Measurements from ENCODE around the gene DYNC2H1. TPM values are rescaled to one million over a fixed set of nuclear protein-coding genes. Genes with fewer than 3 reads are reported as not detected.

Gene DYNC2H1
- total RNA-seq, 1 experiment from 2014 or later: 12.4 TPM

DNA sequence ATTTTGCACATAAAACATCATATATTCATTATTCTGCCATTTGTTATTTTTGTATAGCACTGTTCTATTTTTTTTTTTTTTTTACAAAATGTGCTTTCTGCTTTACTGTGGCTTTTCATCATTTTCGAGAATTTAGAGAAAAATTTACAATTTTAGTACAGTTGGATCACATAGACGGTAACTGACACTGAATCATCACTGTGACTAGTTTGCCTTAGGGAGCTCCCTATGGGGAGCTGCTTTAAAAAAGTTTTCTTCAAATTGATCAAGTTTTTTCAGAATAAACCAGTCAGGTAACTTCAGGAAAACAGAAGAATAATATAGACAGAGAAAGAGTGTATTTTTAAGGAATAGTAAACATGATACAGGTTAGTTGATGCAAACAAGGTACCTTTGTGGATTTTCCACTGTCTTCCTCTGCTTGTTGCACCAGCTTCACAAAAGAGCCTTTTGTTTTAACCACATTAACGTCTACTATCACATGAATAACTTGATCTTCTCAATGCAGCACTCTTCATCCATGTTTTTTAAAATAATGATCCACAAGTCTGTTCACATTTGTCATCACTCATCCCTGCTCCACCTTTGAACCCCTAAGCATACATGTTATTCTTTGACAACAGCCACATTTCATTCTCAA, 327.0 kb downstream of the DYNC2H1 start:
- no peak overlapping the region for H3K27ac ChIP-seq (ENCODE audit: low read length)
- POLR2A ChIA-PET: no interaction called here
- TF ChIP-seq CTCF (IDR thresholded peaks at IDR 0.05): no peak
- no peak for TF ChIP-seq POLR2AphosphoS5 (IDR thresholded peaks at IDR 0.05; ENCODE audit: low read depth, low read length)
- no peak for TF ChIP-seq TCF7L2 (IDR thresholded peaks at IDR 0.05; ENCODE audit: low read depth, low read length)
- no peak for TF ChIP-seq SIN3A (IDR thresholded peaks at IDR 0.05; ENCODE audit: borderline replicate concordance, insufficient read depth, low read depth, low read length)
- TF ChIP-seq, protein P1, sequence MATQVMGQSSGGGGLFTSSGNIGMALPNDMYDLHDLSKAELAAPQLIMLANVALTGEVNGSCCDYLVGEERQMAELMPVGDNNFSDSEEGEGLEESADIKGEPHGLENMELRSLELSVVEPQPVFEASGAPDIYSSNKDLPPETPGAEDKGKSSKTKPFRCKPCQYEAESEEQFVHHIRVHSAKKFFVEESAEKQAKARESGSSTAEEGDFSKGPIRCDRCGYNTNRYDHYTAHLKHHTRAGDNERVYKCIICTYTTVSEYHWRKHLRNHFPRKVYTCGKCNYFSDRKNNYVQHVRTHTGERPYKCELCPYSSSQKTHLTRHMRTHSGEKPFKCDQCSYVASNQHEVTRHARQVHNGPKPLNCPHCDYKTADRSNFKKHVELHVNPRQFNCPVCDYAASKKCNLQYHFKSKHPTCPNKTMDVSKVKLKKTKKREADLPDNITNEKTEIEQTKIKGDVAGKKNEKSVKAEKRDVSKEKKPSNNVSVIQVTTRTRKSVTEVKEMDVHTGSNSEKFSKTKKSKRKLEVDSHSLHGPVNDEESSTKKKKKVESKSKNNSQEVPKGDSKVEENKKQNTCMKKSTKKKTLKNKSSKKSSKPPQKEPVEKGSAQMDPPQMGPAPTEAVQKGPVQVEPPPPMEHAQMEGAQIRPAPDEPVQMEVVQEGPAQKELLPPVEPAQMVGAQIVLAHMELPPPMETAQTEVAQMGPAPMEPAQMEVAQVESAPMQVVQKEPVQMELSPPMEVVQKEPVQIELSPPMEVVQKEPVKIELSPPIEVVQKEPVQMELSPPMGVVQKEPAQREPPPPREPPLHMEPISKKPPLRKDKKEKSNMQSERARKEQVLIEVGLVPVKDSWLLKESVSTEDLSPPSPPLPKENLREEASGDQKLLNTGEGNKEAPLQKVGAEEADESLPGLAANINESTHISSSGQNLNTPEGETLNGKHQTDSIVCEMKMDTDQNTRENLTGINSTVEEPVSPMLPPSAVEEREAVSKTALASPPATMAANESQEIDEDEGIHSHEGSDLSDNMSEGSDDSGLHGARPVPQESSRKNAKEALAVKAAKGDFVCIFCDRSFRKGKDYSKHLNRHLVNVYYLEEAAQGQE (IDR thresholded peaks at IDR 0.05; ENCODE audit: insufficient read depth in 1 of 2, low read depth in 2 of 2, low read length in 1 of 2): no peak
- H3K27me3 ChIP-seq (ENCODE audit: control insufficient read depth, insufficient read depth, low read length): no peaks in the 10 kb centered on the region
- no peaks in the 10 kb centered on the region for H3K4me1 ChIP-seq (ENCODE audit: control insufficient read depth, insufficient read depth, low read length)
- H3K9me3 ChIP-seq (ENCODE audit: control insufficient read depth, insufficient read depth, low read depth, low read length): no peaks in the 10 kb centered on the region
- no peaks in the 10 kb centered on the region for H3K36me3 ChIP-seq (ENCODE audit: control insufficient read depth, insufficient read depth, low read length)
- CTCF ChIA-PET: no interaction called here
- in situ Hi-C loops (cut with HindIII; ENCODE audit: low pct_unique_long_range_greater_than_20kb, low sequenced_read_pairs): no loop called here
- intact Hi-C loops (cut with micrococcal nuclease; ENCODE audit: unreplicated experiment): no loop called here
- DNase-seq (ENCODE audit: low read depth, low spot score) (no peak), ATAC-seq (no peak)
- no peak overlapping the region for H3K4me3 ChIP-seq (ENCODE audit: low read depth in 2 of 2, low read length in 2 of 2)
- no TSS peak for BruUV-seq (replicated peaks)

- no peaks in the 10 kb centered on the region for H3K4me1 ChIP-seq (ENCODE audit: control insufficient read depth, insufficient read depth, low read length)
- intact Hi-C loops (cut with micrococcal nuclease; ENCODE audit: unreplicated experiment): no loop called here
- ChIA-PET CTCF (no interaction called here), POLR2A (no interaction called here)
- DNase-seq (ENCODE audit: low read depth, low spot score): no peak
- BruUV-seq (replicated peaks): no TSS peak
- H3K4me3 ChIP-seq (ENCODE audit: low read depth in 2 of 2, low read length in 2 of 2): no peak overlapping the region
- no peak for ATAC-seq
- no peaks in the 10 kb centered on the region for H3K9me3 ChIP-seq (ENCODE audit: control insufficient read depth, insufficient read depth, low read depth, low read length)
- no peak overlapping the region for H3K27ac ChIP-seq (ENCODE audit: low read length)
- in situ Hi-C loops (cut with HindIII; ENCODE audit: low pct_unique_long_range_greater_than_20kb, low sequenced_read_pairs): no loop called here
- no peaks in the 10 kb centered on the region for H3K27me3 ChIP-seq (ENCODE audit: control insufficient read depth, insufficient read depth, low read length)
- H3K36me3 ChIP-seq (ENCODE audit: control insufficient read depth, insufficient read depth, low read length): no peaks in the 10 kb centered on the region
- no peak for TF ChIP-seq CTCF (IDR thresholded peaks at IDR 0.05)
- TF ChIP-seq SIN3A (IDR thresholded peaks at IDR 0.05; ENCODE audit: borderline replicate concordance, insufficient read depth, low read depth, low read length): no peak
- no peak for TF ChIP-seq POLR2AphosphoS5 (IDR thresholded peaks at IDR 0.05; ENCODE audit: low read depth, low read length)
- TF ChIP-seq TCF7L2 (IDR thresholded peaks at IDR 0.05; ENCODE audit: low read depth, low read length): no peak
- TF ChIP-seq, protein P1 (IDR thresholded peaks at IDR 0.05; ENCODE audit: insufficient read depth in 1 of 2, low read depth in 2 of 2, low read length in 1 of 2): no peak
Observed at GRCh38 chr11:103441021-103441420, 331.8 kb downstream of the DYNC2H1 start.

Measured in Panc1 (cell line).